Measurements from ENCODE around the gene SLC23A3. TPM values are rescaled to one million over a fixed set of nuclear protein-coding genes. Genes with fewer than 3 reads are reported as not detected.

SLC23A3 gene
- total RNA-seq, 1 experiment from 2014 or later: 0.59 TPM

DNA sequence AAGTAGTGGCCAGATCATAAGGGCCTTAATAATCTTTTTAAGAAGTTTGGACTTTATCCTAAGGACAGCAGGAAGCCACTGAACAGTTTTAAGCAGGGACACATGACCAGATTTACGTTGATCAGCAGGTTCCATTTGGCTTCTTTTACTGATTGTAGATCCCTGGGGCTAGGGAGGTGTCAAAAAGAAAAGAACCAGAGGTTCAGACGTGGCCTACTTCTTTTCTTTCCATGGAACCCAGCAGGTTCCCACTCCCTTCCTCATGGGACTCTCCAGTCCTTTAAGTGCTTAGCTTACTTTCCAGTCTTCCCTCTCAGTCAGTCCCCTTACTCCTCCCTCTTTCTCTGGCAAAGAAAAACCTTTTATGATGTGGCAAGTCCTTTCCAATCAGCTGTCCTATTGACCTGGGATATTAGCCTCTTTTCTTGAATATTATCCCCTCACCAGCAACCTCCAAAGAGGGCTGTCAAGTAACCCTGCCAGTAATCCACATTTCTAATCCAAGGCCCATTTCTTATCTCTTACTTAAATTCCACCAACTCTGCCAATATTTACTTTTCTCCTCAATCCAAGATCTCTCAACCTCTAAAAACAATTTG is 42.7 kb downstream of the SLC23A3 start:
- Mint-ChIP-seq H3K27me3 (ENCODE audit: low read depth) (no peaks in the 10 kb centered on the region), H3K4me3 (no peak overlapping the region), H3K36me3 (no peaks in the 10 kb centered on the region), H3K4me1 (peaks cover 17% of the 10 kb centered on the region), H3K27ac (no peak overlapping the region), H3K9me3 (no peaks in the 10 kb centered on the region)
- no peak for ATAC-seq
- POLR2A ChIA-PET: no interaction called here
- CTCF ChIA-PET: interaction anchor here (1.2 to 2.1 kb wide), 4 partner anchors 8 to 147 kb away, joined by 3 to 22 read pairs (median 6); no protein-coding TSS in a partner anchor
- TF ChIP-seq, protein P1, sequence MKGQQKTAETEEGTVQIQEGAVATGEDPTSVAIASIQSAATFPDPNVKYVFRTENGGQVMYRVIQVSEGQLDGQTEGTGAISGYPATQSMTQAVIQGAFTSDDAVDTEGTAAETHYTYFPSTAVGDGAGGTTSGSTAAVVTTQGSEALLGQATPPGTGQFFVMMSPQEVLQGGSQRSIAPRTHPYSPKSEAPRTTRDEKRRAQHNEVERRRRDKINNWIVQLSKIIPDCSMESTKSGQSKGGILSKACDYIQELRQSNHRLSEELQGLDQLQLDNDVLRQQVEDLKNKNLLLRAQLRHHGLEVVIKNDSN (CRISPR knock-in tag; IDR thresholded peaks at IDR 0.05): no peak
- TF ChIP-seq, protein P2, sequence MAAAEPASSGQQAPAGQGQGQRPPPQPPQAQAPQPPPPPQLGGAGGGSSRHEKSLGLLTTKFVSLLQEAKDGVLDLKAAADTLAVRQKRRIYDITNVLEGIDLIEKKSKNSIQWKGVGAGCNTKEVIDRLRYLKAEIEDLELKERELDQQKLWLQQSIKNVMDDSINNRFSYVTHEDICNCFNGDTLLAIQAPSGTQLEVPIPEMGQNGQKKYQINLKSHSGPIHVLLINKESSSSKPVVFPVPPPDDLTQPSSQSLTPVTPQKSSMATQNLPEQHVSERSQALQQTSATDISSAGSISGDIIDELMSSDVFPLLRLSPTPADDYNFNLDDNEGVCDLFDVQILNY (CRISPR knock-in tag; IDR thresholded peaks at IDR 0.05): no peak
- no peak for DNase-seq (ENCODE audit: low spot score)

DNA sequence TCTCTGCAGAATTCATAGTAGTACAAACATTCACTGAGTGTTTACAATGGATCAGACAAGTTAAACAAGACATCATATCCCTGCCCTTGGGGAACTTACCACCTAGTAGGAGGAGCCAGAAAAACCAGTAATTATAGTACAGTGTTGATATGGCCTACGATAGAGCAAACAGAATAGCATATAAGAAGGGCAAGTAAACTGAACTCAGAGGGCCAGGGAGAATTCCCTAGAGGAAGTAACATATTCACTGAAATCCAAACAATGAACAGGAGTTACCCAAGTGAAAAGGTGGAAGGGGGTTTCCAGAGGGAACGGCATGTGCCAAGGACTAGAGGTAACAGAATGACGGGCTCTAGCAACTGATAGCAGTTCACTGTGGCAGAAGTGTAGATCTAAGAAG is 43.3 kb downstream of the SLC23A3 start:
- DNase-seq (ENCODE audit: low spot score) (no peak), ATAC-seq (no peak)
- peaks cover 18% of the 10 kb centered on the region for H3K4me1 Mint-ChIP-seq
- no peak overlapping the region for H3K4me3 Mint-ChIP-seq
- no peak for TF ChIP-seq ZNF263 (CRISPR knock-in tag; IDR thresholded peaks at IDR 0.05; ENCODE audit: low read depth)
- TF ChIP-seq NR2C2 (CRISPR knock-in tag; IDR thresholded peaks at IDR 0.05): no peak
- no peak for TF ChIP-seq NFE2L1 (CRISPR knock-in tag; IDR thresholded peaks at IDR 0.05)
- no peak for TF ChIP-seq TEAD4 (CRISPR knock-in tag; IDR thresholded peaks at IDR 0.05)
- TF ChIP-seq, protein P3, sequence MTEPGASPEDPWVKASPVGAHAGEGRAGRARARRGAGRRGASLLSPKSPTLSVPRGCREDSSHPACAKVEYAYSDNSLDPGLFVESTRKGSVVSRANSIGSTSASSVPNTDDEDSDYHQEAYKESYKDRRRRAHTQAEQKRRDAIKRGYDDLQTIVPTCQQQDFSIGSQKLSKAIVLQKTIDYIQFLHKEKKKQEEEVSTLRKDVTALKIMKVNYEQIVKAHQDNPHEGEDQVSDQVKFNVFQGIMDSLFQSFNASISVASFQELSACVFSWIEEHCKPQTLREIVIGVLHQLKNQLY (CRISPR knock-in tag; IDR thresholded peaks at IDR 0.05): no peak
- TF ChIP-seq FOXK1 (CRISPR knock-in tag; IDR thresholded peaks at IDR 0.05): no peak
- no peak for TF ChIP-seq RELA (CRISPR knock-in tag; IDR thresholded peaks at IDR 0.05; ENCODE audit: borderline replicate concordance)
- no peak for TF ChIP-seq GABPB1 (CRISPR knock-in tag; IDR thresholded peaks at IDR 0.05)
- TF ChIP-seq GTF2I (CRISPR knock-in tag; conservative IDR thresholded peaks at IDR 0.05): no peak
- TF ChIP-seq, protein P4, sequence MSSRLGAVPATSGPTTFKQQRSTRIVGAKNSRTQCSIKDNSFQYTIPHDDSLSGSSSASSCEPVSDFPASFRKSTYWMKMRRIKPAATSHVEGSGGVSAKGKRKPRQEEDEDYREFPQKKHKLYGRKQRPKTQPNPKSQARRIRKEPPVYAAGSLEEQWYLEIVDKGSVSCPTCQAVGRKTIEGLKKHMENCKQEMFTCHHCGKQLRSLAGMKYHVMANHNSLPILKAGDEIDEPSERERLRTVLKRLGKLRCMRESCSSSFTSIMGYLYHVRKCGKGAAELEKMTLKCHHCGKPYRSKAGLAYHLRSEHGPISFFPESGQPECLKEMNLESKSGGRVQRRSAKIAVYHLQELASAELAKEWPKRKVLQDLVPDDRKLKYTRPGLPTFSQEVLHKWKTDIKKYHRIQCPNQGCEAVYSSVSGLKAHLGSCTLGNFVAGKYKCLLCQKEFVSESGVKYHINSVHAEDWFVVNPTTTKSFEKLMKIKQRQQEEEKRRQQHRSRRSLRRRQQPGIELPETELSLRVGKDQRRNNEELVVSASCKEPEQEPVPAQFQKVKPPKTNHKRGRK (CRISPR knock-in tag; IDR thresholded peaks at IDR 0.05; ENCODE audit: borderline replicate concordance): no peak
- no peak for TF ChIP-seq SP1 (CRISPR knock-in tag; conservative IDR thresholded peaks at IDR 0.05)
- no peak for TF ChIP-seq NFATC4 (CRISPR knock-in tag; IDR thresholded peaks at IDR 0.05)
- no peaks in the 10 kb centered on the region for H3K27me3 Mint-ChIP-seq (ENCODE audit: low read depth)
- H3K36me3 Mint-ChIP-seq: no peaks in the 10 kb centered on the region
- ChIA-PET CTCF (interaction anchor here (1.6 to 1.7 kb wide), 2 partner anchors 68 to 69 kb away, joined by 7 read pairs; no protein-coding TSS in a partner anchor), POLR2A (no interaction called here)
- no peaks in the 10 kb centered on the region for H3K9me3 Mint-ChIP-seq
- no peak overlapping the region for H3K27ac Mint-ChIP-seq

DNA sequence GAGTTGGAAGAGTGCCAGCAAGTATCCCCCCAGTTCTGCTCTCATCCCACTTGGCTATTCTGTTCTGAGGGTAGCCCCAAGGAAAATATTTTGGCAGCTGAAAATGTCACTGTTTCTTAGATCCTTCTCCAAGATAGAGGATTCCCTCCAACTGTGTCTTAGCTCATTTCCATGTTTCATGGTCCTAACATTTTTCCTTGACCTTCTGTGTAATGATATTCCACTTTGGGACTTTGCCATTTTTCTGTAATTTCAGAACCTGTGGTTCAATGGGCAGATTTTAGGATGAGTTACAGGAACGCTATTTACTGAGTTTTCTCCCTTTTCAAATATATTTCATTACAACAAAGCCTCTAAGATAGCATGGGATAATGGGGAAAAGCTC is 44.0 kb downstream of the SLC23A3 start:
- Mint-ChIP-seq H3K9me3 (no peaks in the 10 kb centered on the region), H3K36me3 (no peaks in the 10 kb centered on the region), H3K4me1 (peaks cover 18% of the 10 kb centered on the region), H3K27me3 (ENCODE audit: low read depth) (no peaks in the 10 kb centered on the region), H3K27ac (no peak overlapping the region), H3K4me3 (no peak overlapping the region)
- DNase-seq (ENCODE audit: low spot score) (no peak), ATAC-seq (no peak)
- ChIA-PET CTCF (interaction anchor here (0.5 to 1.6 kb wide), 5 partner anchors 22 to 96 kb away, joined by 3 to 7 read pairs (median 4); no protein-coding TSS in a partner anchor), POLR2A (no interaction called here)
- TF ChIP-seq, protein P5, sequence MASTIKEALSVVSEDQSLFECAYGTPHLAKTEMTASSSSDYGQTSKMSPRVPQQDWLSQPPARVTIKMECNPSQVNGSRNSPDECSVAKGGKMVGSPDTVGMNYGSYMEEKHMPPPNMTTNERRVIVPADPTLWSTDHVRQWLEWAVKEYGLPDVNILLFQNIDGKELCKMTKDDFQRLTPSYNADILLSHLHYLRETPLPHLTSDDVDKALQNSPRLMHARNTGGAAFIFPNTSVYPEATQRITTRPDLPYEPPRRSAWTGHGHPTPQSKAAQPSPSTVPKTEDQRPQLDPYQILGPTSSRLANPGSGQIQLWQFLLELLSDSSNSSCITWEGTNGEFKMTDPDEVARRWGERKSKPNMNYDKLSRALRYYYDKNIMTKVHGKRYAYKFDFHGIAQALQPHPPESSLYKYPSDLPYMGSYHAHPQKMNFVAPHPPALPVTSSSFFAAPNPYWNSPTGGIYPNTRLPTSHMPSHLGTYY (CRISPR knock-in tag; IDR thresholded peaks at IDR 0.05): no peak
- TF ChIP-seq TEAD1 (CRISPR knock-in tag; IDR thresholded peaks at IDR 0.05) (no peak), ZNF219 (CRISPR knock-in tag; IDR thresholded peaks at IDR 0.05; ENCODE audit: borderline replicate concordance) (no peak), EMX1 (CRISPR knock-in tag; IDR thresholded peaks at IDR 0.05) (no peak), ZNF232 (CRISPR knock-in tag; IDR thresholded peaks at IDR 0.05) (no peak), NFE2L1 (CRISPR knock-in tag; IDR thresholded peaks at IDR 0.05) (no peak)
- TF ChIP-seq, protein P6, sequence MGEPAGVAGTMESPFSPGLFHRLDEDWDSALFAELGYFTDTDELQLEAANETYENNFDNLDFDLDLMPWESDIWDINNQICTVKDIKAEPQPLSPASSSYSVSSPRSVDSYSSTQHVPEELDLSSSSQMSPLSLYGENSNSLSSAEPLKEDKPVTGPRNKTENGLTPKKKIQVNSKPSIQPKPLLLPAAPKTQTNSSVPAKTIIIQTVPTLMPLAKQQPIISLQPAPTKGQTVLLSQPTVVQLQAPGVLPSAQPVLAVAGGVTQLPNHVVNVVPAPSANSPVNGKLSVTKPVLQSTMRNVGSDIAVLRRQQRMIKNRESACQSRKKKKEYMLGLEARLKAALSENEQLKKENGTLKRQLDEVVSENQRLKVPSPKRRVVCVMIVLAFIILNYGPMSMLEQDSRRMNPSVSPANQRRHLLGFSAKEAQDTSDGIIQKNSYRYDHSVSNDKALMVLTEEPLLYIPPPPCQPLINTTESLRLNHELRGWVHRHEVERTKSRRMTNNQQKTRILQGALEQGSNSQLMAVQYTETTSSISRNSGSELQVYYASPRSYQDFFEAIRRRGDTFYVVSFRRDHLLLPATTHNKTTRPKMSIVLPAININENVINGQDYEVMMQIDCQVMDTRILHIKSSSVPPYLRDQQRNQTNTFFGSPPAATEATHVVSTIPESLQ (CRISPR knock-in tag; IDR thresholded peaks at IDR 0.05): no peak
- TF ChIP-seq, protein P7, sequence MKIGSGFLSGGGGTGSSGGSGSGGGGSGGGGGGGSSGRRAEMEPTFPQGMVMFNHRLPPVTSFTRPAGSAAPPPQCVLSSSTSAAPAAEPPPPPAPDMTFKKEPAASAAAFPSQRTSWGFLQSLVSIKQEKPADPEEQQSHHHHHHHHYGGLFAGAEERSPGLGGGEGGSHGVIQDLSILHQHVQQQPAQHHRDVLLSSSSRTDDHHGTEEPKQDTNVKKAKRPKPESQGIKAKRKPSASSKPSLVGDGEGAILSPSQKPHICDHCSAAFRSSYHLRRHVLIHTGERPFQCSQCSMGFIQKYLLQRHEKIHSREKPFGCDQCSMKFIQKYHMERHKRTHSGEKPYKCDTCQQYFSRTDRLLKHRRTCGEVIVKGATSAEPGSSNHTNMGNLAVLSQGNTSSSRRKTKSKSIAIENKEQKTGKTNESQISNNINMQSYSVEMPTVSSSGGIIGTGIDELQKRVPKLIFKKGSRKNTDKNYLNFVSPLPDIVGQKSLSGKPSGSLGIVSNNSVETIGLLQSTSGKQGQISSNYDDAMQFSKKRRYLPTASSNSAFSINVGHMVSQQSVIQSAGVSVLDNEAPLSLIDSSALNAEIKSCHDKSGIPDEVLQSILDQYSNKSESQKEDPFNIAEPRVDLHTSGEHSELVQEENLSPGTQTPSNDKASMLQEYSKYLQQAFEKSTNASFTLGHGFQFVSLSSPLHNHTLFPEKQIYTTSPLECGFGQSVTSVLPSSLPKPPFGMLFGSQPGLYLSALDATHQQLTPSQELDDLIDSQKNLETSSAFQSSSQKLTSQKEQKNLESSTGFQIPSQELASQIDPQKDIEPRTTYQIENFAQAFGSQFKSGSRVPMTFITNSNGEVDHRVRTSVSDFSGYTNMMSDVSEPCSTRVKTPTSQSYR (CRISPR knock-in tag; IDR thresholded peaks at IDR 0.05): no peak
- TF ChIP-seq, protein P2 (CRISPR knock-in tag; IDR thresholded peaks at IDR 0.05): no peak
